GM19023 (cell line): ENCODE results near the gene GLMP.
"Not testable (repeated sequence)": the region's sequence is repeated elsewhere in the genome, so short reads cannot be mapped to it uniquely, and the experiment has no call there.

Experiments
- ATAC-seq: cut with Tn5 transposase; IDR thresholded peaks from one replicate; pipeline ENCODE4 v1.9.1; 2021; ENCODE audit warnings: mild to moderate bottlenecking, moderate library complexity; ENCODE audit not compliant: unreplicated experiment

GLMP gene

DNA sequence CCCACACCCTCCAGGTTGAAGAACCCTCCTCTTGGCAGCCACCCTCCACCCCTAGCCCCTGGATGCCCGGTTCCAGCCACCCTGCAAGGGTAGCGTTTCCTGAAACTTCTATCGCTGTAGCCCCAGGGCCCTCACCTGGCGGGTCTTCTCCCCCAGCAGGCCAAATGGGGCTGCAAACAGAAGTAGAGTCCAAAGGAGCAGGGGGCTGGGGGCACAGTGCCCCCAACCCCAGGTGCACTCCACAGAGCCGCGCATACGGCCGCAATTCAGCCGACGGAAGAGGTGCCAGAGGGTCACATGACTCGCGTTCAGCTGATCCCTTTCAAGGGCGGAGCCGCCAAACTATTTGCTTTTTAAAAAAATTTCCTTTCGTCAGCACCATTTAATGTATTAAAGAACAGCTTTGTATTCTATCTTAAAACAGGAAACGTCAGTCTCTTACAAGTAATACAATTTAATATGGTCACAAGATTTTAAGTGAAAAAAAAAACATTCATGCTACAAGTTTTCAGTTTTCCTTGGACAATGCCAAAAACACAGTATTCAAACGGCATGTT lies at the start of gene GLMP:
Gene GLMP, minus strand, starts transcription at position 289 of the 557 bp plus-strand sequence. Its CDS starts 34 bp downstream, at position 255.
- ATAC-seq = no peak

GRCh38 chr1:156344409-156344808 lies 48.9 kb upstream of the GLMP start:
- ATAC-seq = no peak

DNA sequence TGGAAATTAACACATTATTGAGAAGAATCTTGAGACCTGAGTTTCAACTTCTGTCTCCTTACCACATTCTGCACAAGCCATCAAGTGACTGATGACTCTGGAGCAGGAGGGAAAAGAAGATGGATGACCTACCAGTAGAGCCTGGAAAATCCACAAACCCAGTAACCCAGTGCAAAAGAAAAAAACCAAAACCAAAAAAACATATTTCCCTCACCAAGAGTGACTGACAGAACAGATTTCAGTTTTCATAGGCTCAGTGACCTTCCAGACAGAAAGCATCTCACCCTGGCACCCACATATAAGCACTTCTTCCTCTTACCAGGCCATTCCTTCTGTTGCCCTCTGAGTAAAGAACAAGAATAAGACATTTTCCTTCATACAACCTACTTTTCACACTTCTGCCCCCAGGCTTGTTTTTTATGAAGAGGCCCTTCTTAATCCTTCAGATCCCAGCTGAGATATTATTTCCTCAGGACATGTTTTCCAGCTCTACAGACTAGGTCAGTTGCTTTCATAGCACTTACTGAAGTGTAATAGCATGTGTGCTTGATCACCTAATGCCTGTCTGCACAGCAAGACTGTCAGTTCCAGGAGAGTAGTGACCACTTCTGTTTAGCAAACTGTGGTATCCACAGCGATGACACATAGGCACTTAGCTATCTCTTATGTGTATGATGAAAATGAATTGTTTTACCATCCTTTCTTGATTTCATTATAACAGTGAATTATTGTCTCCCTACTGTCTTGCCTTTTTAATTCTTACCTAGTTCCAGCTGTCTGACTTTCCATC lies 46.9 kb upstream of the GLMP start:
- ATAC-seq = no peak

DNA sequence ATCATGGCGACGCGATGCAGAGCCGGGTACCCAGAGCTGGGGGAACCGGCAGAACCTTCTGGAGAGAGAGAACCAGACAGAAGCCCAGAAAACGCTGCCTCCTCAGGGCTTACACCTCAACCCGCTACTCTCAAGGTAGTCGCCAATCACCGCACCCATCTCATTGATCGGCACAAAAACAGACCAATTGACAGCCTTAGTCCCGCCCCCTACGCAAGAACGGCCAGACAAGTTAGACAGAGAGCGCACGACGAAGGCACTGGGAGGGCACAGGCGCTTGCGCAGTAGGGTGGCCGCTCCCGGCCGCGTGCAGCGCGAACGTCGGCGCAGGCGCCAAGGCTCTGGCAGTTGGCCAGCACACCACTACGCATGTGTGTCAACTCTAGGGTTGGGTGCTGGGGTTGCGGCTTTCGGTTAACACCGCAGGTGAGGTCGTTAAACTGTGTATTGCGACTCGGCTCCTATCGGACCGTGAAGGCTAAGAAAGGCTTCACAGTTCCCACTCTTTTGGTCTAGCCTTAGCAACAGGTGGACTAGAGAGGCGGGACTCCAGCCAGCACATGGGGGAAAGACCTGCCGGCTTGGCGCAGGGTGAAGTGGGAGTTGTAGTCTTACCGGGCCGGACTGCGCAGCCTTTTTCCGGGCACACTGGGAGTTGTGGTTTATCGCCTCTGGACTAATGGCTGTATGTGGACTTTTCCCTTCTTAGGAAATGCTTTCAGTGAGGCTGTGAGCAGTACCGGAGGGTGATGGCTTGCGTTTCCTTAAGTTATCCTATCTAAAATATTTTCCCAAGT lies 42.9 kb upstream of the GLMP start, which contains the start of the genes CCT3 and TSACC:
Gene CCT3, minus strand, starts transcription at position 113 of the 797 bp plus-strand sequence. Its CDS starts 108 bp downstream, at position 5.
Gene TSACC, plus strand, starts transcription at position 347 of the 797 bp plus-strand sequence. CDS start 1,232 bp downstream, outside the sequence.
- peak; percentile 95 for ATAC-seq

- peak; percentile 1 for ATAC-seq
Observed at GRCh38 chr1:156337888-156338179, 42.4 kb upstream of the GLMP start.

GRCh38 chr1:156337052-156337887 lies 41.8 kb upstream of the GLMP start:
- ATAC-seq = no peak

GRCh38 chr1:156336242-156336641 lies 40.8 kb upstream of the GLMP start:
- no peak for ATAC-seq

DNA sequence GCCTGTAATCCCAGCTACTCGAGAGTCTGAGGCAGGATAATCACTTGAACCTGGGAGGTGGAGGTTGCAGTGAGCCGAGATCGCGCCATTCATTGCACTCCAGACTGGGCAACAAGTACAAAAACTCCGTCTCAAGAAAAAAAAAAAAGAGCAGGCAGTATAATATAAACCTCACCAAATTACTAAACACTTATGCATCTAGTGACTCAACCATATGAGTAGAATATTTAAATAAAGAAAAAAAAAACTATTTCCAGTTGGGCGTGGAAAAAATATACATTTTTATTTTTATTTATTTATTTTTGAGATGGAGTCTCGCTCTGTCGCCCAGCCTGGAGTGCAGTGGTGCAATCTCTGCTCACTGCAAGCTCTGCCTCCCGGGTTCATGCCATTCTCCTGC lies 27.7 kb upstream of the GLMP start:
- ATAC-seq = not testable (repeated sequence)

DNA sequence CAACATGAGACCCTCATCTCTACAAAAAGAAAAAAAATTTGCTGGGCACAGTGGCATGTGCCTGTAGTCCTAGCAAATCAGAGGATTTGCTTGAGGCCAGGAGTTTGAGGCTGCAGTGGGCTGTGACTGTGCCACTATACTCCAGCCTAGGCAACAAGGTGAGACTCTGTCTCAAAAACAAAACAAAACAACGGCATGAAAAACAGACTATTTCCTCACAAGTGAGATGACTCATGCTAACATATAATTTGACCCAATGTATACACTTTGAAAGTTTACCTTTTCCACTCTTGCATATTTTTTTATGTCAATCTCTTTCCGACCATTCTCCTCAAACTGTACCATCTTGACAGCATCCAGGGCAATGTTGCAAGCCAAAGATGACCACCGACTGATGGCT lies 25.1 kb upstream of the GLMP start:
- ATAC-seq = no peak

- ATAC-seq = no peak
Observed at GRCh38 chr1:156319664-156320063, 24.2 kb upstream of the GLMP start.

GRCh38 chr1:156316909-156317308 lies 21.4 kb upstream of the GLMP start:
- ATAC-seq = no peak

GRCh38 chr1:156310962-156311361 lies 15.5 kb upstream of the GLMP start:
- no peak for ATAC-seq

DNA sequence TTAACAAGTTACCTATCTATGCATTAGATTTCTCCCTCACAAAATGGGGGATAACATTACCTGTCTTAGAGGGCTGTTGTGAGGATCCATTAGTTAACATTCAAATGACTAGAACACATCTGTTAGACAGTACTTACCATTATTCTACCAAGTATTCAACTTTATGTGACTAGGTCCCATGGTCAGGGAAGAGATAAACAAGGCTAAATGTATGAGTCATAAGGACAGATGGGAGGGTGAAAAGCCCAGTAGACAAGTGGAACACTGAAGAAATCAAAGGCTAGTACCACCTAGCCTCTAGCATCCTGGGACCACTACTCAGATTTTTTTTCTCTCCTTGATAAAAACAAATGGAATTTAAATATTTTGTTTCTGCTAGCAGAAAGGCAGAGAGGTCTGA lies 12.6 kb upstream of the GLMP start:
- no peak for ATAC-seq

GRCh38 chr1:156305215-156305614 lies 9.7 kb upstream of the GLMP start:
- ATAC-seq = no peak

DNA sequence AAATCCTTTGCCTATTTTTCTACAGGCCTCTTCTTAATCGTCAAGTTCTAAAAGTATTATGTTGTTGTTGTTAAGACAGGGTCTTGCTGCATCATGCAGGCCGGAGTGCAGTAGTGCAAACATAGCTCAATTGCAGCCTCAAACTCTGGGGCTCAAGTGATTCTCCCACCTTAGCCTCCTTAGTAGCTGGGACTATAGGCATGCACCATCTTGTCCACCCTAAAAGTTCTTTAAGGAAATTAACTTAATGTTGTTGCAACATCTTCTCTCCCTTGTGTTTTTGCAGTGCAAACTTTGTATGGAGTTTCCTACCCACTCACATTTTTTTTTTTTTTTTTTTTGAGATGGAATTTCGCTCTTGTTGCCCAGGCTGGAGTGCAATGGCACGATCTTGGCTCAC lies 7.8 kb upstream of the GLMP start:
- no peak for ATAC-seq

DNA sequence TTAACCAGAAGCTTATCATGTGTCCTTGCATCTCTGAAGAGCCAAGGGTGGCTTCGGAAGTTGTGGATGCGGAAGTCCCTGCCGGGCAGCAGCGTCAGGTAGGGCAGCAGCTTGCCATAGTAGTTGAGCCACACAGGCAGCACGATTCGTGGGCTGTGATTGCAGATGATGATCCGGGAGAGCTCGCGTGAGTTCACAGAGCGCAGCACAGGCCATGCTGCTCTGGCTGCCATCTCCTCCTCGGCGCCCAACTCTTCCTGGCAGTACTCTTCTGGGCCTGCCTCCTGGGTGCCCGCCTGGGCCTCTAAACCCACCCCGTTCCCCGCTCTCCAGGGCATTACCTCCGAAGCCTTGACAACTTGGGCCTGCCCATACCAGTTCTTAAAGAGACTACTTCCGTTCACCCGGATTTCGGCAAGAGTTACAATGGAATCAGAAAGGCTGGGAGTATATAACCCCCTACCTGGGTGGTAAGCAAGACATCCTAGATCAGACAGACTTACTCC lies 3.4 kb upstream of the GLMP start, which contains the start of gene VHLL:
Gene VHLL, minus strand, starts transcription at position 456 of the 506 bp plus-strand sequence. Its CDS starts 118 bp downstream, at position 338.
- no peak for ATAC-seq

DNA sequence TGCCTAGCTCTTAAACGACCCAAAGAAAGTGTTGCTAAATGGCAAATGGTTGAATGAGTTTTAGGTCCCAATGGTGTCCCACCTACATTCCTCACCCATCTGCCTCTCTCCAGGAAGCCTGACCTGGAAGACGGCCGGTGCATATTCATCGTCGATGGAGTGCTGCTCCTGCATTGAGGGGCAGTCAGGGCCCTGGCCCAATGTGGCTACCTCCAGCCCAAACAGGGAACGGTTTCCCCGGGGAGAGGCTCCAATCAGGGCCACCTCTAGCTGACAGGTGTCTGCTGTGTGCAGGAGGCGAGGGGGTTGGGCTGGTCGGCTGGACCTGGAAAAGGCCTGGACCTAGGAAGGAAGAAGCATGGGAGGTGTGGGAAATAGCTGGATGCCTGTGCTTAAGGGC lies 1.6 kb downstream of the GLMP start:
- no peak for ATAC-seq

DNA sequence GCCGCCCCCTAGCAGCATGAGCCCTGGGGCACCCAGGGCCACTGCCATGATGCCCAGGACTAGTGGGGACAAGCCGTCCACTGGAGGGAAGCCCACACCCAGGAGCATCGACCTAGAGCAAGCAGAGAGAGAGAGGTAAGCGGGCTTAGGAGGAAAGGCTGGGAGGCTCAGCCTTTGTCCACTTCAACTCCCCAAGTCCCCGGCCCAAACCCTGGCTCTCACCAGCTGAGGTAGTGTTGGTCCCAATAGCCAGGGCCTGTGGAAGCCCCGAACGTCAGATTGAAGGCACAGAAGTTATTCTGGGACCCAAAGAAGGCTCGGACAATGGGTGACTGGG lies 2.4 kb downstream of the GLMP start:
- ATAC-seq = no peak

DNA sequence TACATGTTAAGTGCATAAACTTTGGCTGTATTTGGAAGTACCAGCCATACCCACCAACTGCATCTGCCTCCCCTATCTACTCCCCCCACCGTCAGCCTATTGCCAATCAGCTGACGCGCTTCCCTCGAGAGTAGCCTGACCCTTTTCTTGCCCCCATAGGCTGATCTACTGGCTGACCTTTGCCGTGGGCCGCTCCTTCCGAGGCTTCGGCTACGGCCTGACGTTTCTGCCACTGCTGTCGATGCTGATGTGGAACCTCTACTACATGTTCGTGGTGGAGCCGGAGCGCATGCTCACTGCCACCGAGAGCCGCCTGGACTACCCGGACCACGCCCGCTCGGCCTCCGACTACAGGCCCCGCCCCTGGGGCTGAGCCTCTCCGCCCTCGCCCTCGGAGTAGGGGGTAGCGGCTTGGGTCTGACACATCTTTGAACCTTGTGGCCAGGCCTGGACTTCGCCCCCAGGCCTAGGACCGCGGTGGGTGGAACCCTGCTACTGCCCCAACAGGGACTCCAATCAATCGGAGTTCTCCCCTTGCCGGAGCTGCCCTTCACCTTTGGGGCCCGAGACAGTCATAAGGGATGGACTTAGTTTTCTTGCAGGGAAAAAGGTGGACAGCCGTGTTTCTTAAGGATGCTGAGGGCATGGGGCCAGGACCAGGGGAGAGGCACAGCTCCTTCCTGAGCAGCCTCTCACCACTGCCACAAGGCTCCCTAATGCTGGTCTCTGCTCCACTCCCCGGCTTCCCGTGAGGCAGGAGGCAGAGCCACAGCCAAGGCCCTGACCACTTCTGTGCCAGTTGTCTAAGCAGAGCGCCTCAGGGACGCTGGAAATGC lies 4.0 kb downstream of the GLMP start:
- no peak for ATAC-seq

- ATAC-seq = no peak
Observed at GRCh38 chr1:156289857-156290256, 5.6 kb downstream of the GLMP start.
